H9 (cell line): ENCODE data around the gene SBK2. TPM values are rescaled to one million over a fixed set of nuclear protein-coding genes. Genes with fewer than 3 reads are reported as not detected.

Source experiments
- DNase-seq: peaks from one replicate; pipeline ENCODE4 v3.0.0-alpha.2; 2017
- H2AFZ ChIP-seq: one replicate; pipeline ENCODE4 v1.6.1; 2013; ENCODE audit warnings: mild to moderate bottlenecking, low read length, control low read depth, moderate library complexity
- H2AK5ac ChIP-seq: 2 replicates; pipeline ENCODE4 v1.6.1; 2013; ENCODE audit warnings: low read length, control low read depth, mixed read lengths; ENCODE audit not compliant: insufficient read length
- H2BK120ac ChIP-seq: one replicate; pipeline ENCODE4 v1.6.1; 2013; ENCODE audit warnings: low read depth, mild to moderate bottlenecking, low read length, control low read depth, inconsistent platforms; ENCODE audit not compliant: poor library complexity, severe bottlenecking
- H2BK12ac ChIP-seq: 2 replicates; pipeline ENCODE4 v1.6.1; 2013; ENCODE audit warnings: low read length, control low read depth, mixed read lengths, low read depth; ENCODE audit not compliant: insufficient read length
- H2BK15ac ChIP-seq: 2 replicates; pipeline ENCODE4 v1.6.1; 2013; ENCODE audit warnings: low read depth, low read length, control low read depth
- H2BK20ac ChIP-seq: one replicate; pipeline ENCODE4 v1.6.1; 2013; ENCODE audit warnings: low read depth, mild to moderate bottlenecking, low read length, control low read depth, inconsistent platforms; ENCODE audit not compliant: poor library complexity, severe bottlenecking
- H2BK5ac ChIP-seq: 2 replicates; pipeline ENCODE4 v1.6.1; 2013; ENCODE audit warnings: low read length, control low read depth, mixed read lengths; ENCODE audit not compliant: insufficient read length
- H3K14ac ChIP-seq: 2 replicates; pipeline ENCODE4 v1.6.1; 2013; ENCODE audit warnings: low read length, control low read depth; ENCODE audit not compliant: insufficient read depth
- H3K18ac ChIP-seq: 2 replicates; pipeline ENCODE4 v1.6.1; 2013; ENCODE audit warnings: low read depth, mild to moderate bottlenecking, mixed read lengths, low read length, control low read depth; ENCODE audit not compliant: insufficient read length
- H3K23ac ChIP-seq: 2 replicates; pipeline ENCODE4 v1.6.1; 2013; ENCODE audit warnings: low read length, control low read depth, mixed read lengths, low read depth; ENCODE audit not compliant: insufficient read length
- H3K23me2 ChIP-seq: 2 replicates; pipeline ENCODE4 v1.6.1; 2013; ENCODE audit warnings: low read depth, mild to moderate bottlenecking, mixed read lengths, low read length, control low read depth; ENCODE audit not compliant: insufficient read length, poor library complexity, severe bottlenecking
- H3K27ac ChIP-seq: 2 replicates; pipeline ENCODE4 v1.5.1; 2013; ENCODE audit warnings: low read length, control low read depth, mixed read lengths, low read depth; ENCODE audit not compliant: insufficient read length
- H3K27me3 ChIP-seq: 2 replicates; pipeline ENCODE4 v1.6.1; 2013; ENCODE audit warnings: low read length, control low read depth, inconsistent platforms; ENCODE audit not compliant: insufficient read depth
- H3K4ac ChIP-seq: 2 replicates; pipeline ENCODE4 v1.6.1; 2013; ENCODE audit warnings: low read depth, mild to moderate bottlenecking, control low read depth, inconsistent platforms, low read length, moderate library complexity
- H3K4me1 ChIP-seq: 2 replicates; pipeline ENCODE4 v1.6.1; 2013; ENCODE audit warnings: low read length, control low read depth, inconsistent platforms; ENCODE audit not compliant: insufficient read depth
- H3K4me2 ChIP-seq: 2 replicates; pipeline ENCODE4 v1.6.1; 2013; ENCODE audit warnings: low read length, control low read depth, mixed read lengths; ENCODE audit not compliant: insufficient read length, insufficient read depth
- H3K56ac ChIP-seq: 2 replicates; pipeline ENCODE4 v1.6.1; 2013; ENCODE audit warnings: low read depth, mild to moderate bottlenecking, mixed read lengths, low read length, control low read depth; ENCODE audit not compliant: insufficient read length
- H3K79me1 ChIP-seq: 2 replicates; pipeline ENCODE4 v1.6.1; 2013; ENCODE audit warnings: low read depth, mild to moderate bottlenecking, moderate library complexity, low read length, control low read depth, inconsistent platforms; ENCODE audit not compliant: insufficient read depth, poor library complexity, severe bottlenecking
- H3K79me2 ChIP-seq: 2 replicates; pipeline ENCODE4 v1.6.1; 2013; ENCODE audit warnings: low read length, control low read depth, inconsistent platforms; ENCODE audit not compliant: insufficient read depth
- H3K9ac ChIP-seq: 2 replicates; pipeline ENCODE4 v1.6.1; 2013; ENCODE audit warnings: low read length, control low read depth, mixed read lengths; ENCODE audit not compliant: insufficient read length; ENCODE audit errors: extremely low read depth
- H3K9me3 ChIP-seq: one replicate; pipeline ENCODE4 v1.6.1; 2013; ENCODE audit warnings: low read depth, low read length, inconsistent platforms; ENCODE audit not compliant: control insufficient read depth
- H3T11ph ChIP-seq: one replicate; pipeline ENCODE4 v1.6.1; 2013; ENCODE audit warnings: mild to moderate bottlenecking, low read length, control low read depth, inconsistent platforms
- H4K20me1 ChIP-seq: one replicate; pipeline ENCODE4 v1.6.1; 2013; ENCODE audit not compliant: control insufficient read depth, insufficient read length, insufficient read depth
- H4K5ac ChIP-seq: 2 replicates; pipeline ENCODE4 v1.6.1; 2013; ENCODE audit warnings: low read depth, mild to moderate bottlenecking, mixed read lengths, low read length, control low read depth; ENCODE audit not compliant: insufficient read length
- H4K8ac ChIP-seq: replicated peaks from 2 replicates; pipeline ENCODE4 v1.6.1; 2013; ENCODE audit warnings: low read length, control low read depth, mixed read lengths, low read depth; ENCODE audit not compliant: insufficient read length
- H4K91ac ChIP-seq: 2 replicates; pipeline ENCODE4 v1.6.1; 2013; ENCODE audit warnings: low read depth, mild to moderate bottlenecking, moderate library complexity, mixed read lengths, low read length, control low read depth; ENCODE audit not compliant: insufficient read length
- H3K27ac Mint-ChIP-seq, 3 experiments: 2 replicates in 2 of 3; 3 replicates in 1 of 3; pipeline ENCODE4 v1.8.0; 2020 to 2021; ENCODE audit warnings: mixed read lengths in 3 of 3, mild to moderate bottlenecking in 1 of 3, moderate library complexity in 1 of 3
- H3K27me3 Mint-ChIP-seq: 2 replicates; pipeline ENCODE4 v1.8.0; 2021; ENCODE audit warnings: low read depth, mild to moderate bottlenecking, moderate library complexity, mixed read lengths
- H3K36me3 Mint-ChIP-seq, 3 experiments: 2 replicates in 2 of 3; 3 replicates in 1 of 3; pipeline ENCODE4 v1.8.0; 2020 to 2021; ENCODE audit warnings: low read depth in 3 of 3, mixed read lengths in 3 of 3; ENCODE audit not compliant: insufficient read depth in 1 of 3
- H3K4me1 Mint-ChIP-seq, 2 experiments: 2 replicates each; pipeline ENCODE4 v1.8.0; 2020; ENCODE audit warnings: mixed read lengths in 2 of 2
- H3K4me3 Mint-ChIP-seq, 2 experiments: 2 replicates in 1 of 2; 3 replicates in 1 of 2; pipeline ENCODE4 v1.8.0; 2020 to 2021; ENCODE audit warnings: mild to moderate bottlenecking in 2 of 2, mixed read lengths in 2 of 2, moderate library complexity in 1 of 2
- H3K9me3 Mint-ChIP-seq, 2 experiments: 2 replicates in 1 of 2; 3 replicates in 1 of 2; pipeline ENCODE4 v1.8.0; 2020; ENCODE audit warnings: mild to moderate bottlenecking in 2 of 2, mixed read lengths in 2 of 2, moderate library complexity in 1 of 2
- CTCF ChIP-seq: fragments of 200-600 bp; sonication (generic); conservative IDR thresholded peaks from 3 replicates; pipeline ENCODE4 v1.8.0; 2021; ENCODE audit warnings: antibody characterized with exemption, mild to moderate bottlenecking
- WGBS: extraction: QIAGEN DNeasy Blood & Tissue Kit; methylation state at CpG from one replicate; pipeline ENCODE4 v1.1.7; 2013; ENCODE audit warnings: missing lambda C conversion rate, low lambda C conversion rate, mixed read lengths; ENCODE audit not compliant: insufficient read length; ENCODE audit errors: extremely low coverage; 5-methylcytosine and 5-hydroxymethylcytosine counted together
- total RNA-seq: library from RNA; stranded (reverse); gene quantifications from 2 replicates; pipeline ENCODE4 v1.2.1, GENCODE V29; 2021

SBK2 gene
- total RNA-seq, 1 experiment from 2014 or later, result 2.8 TPM

GRCh38 chr19:55541091-55541490 lies 4.2 kb upstream of the SBK2 start:
- H3K9me3 Mint-ChIP-seq, result peaks cover 6 to 14% of the 10 kb centered on the region in 2 experiments; a peak in 4 of 5 replicates

More at GRCh38 chr19:55541091-55541490, 4.2 kb upstream of the SBK2 start:
- Mint-ChIP-seq H3K36me3 (peaks cover 0 to 6% (median 0%) of the 10 kb centered on the region in 3 experiments; a peak in 2 of 7 replicates), H3K27ac (no peak overlapping the region), H3K4me3 (no peak overlapping the region), H3K4me1 (peaks cover 10 to 40% of the 10 kb centered on the region in 2 experiments), H3K27me3 (peaks cover 17% of the 10 kb centered on the region)
- TF ChIP-seq CTCF, result no peak
- DNase-seq, result no peak
- H3K14ac ChIP-seq, result no peak overlapping the region
- no peak overlapping the region for H2AK5ac ChIP-seq
- no CpG with 5 or more reads among the region's 19 CpGs for WGBS
- H3K4me2 ChIP-seq, result no peak overlapping the region
- H3K18ac ChIP-seq, result no peak overlapping the region
- no peak overlapping the region for H2BK5ac ChIP-seq
- H4K8ac ChIP-seq, result no peak overlapping the region
- H3K56ac ChIP-seq, result no peak overlapping the region
- H2BK120ac ChIP-seq, result no peak overlapping the region
- no peaks in the 10 kb centered on the region for H3K9me3 ChIP-seq
- H4K20me1 ChIP-seq, result peaks cover 2% of the 10 kb centered on the region
- H3K27me3 ChIP-seq, result no peaks in the 10 kb centered on the region
- no peak overlapping the region for H3K4ac ChIP-seq
- H3K9ac ChIP-seq, result no peak overlapping the region
- H2AFZ ChIP-seq, result no peak overlapping the region
- H2BK12ac ChIP-seq, result no peak overlapping the region
- H3K27ac ChIP-seq, result no peak overlapping the region
- H3K23ac ChIP-seq, result no peak overlapping the region
- H3K23me2 ChIP-seq, result no peaks in the 10 kb centered on the region
- H4K91ac ChIP-seq, result no peak overlapping the region
- no peaks in the 10 kb centered on the region for H3K79me1 ChIP-seq
- H3T11ph ChIP-seq, result no peak overlapping the region
- no peaks in the 10 kb centered on the region; the same call in 1 of the 2 replicates for H3K4me1 ChIP-seq
- H2BK20ac ChIP-seq, result no peak overlapping the region
- no peak overlapping the region for H2BK15ac ChIP-seq
- H3K79me2 ChIP-seq, result no peaks in the 10 kb centered on the region
- H4K5ac ChIP-seq, result no peak overlapping the region
